Nephron (organoid): ENCODE measurements around the gene ZSCAN1.
A peak's percentile ranks its signal among the peaks of the same experiment; 100 is the strongest.
"Not testable (repeated sequence)": the region's sequence is repeated elsewhere in the genome, so short reads cannot be mapped to it uniquely, and the experiment has no call there.

Experiments
- H3K27ac Mint-ChIP-seq, 3 experiments: 2 replicates each; pipeline ENCODE4 v1.8.0; 2020; ENCODE audit warnings: mixed read lengths in 3 of 3, mild to moderate bottlenecking in 2 of 3, moderate library complexity in 1 of 3
- H3K27me3 Mint-ChIP-seq: 2 replicates; pipeline ENCODE4 v1.8.0; 2021; ENCODE audit warnings: low read depth, mild to moderate bottlenecking, moderate library complexity, mixed read lengths
- H3K36me3 Mint-ChIP-seq: 2 replicates; pipeline ENCODE4 v1.8.0; 2020; ENCODE audit warnings: low read depth, mixed read lengths
- H3K4me1 Mint-ChIP-seq: 2 replicates; pipeline ENCODE4 v1.8.0; 2020; ENCODE audit warnings: mixed read lengths
- H3K4me3 Mint-ChIP-seq, 3 experiments: 2 replicates each; pipeline ENCODE4 v1.8.0; 2020; ENCODE audit warnings: mild to moderate bottlenecking in 3 of 3, mixed read lengths in 3 of 3, moderate library complexity in 2 of 3
- H3K9me3 Mint-ChIP-seq: 2 replicates; pipeline ENCODE4 v1.8.0; 2020; ENCODE audit warnings: mixed read lengths
- CTCF ChIP-seq, 3 experiments: fragments of 200-600 bp; sonication (generic); IDR thresholded peaks; one replicate each; pipeline ENCODE4 v1.5.0; 2021; ENCODE audit warnings: antibody characterized with exemption in 3 of 3; ENCODE audit not compliant: unreplicated experiment in 3 of 3

Gene ZSCAN1

GRCh38 chr19:58003174-58003828 is 30.5 kb upstream of the ZSCAN1 start:
- H3K27ac Mint-ChIP-seq = peak overlapping the region in 2 of 3 experiments; percentile 82 to 97
- H3K9me3 Mint-ChIP-seq = peaks cover 84% of the 10 kb centered on the region
- peaks cover 96% of the 10 kb centered on the region for H3K36me3 Mint-ChIP-seq
- peak overlapping the region; percentile 79 to 93 (median 85) for H3K4me3 Mint-ChIP-seq
- peaks cover 11% of the 10 kb centered on the region for H3K4me1 Mint-ChIP-seq
- peaks cover 4% of the 10 kb centered on the region for H3K27me3 Mint-ChIP-seq
- no peak for TF ChIP-seq CTCF (IDR thresholded peaks at IDR 0.05; ENCODE audit: unreplicated experiment in 3 of 3)

GRCh38 chr19:58007285-58007684 is 26.5 kb upstream of the ZSCAN1 start:
- Mint-ChIP-seq H3K9me3 (peaks cover 75% of the 10 kb centered on the region), H3K4me3 (no peak overlapping the region), H3K4me1 (peaks cover 4% of the 10 kb centered on the region)

GRCh38 chr19:58008877-58009276 is 24.9 kb upstream of the ZSCAN1 start:
- not testable (repeated sequence) for H3K4me3 Mint-ChIP-seq, H3K27me3 Mint-ChIP-seq, H3K4me1 Mint-ChIP-seq, H3K27ac Mint-ChIP-seq
- H3K36me3 Mint-ChIP-seq = peaks cover 93% of the 10 kb centered on the region
- H3K9me3 Mint-ChIP-seq = peaks cover 80% of the 10 kb centered on the region

More at GRCh38 chr19:58007285-58007684, 26.5 kb upstream of the ZSCAN1 start:
- no peak for TF ChIP-seq CTCF (IDR thresholded peaks at IDR 0.05; ENCODE audit: unreplicated experiment in 3 of 3)
- Mint-ChIP-seq H3K27ac (no peak overlapping the region), H3K36me3 (peaks cover 90% of the 10 kb centered on the region), H3K27me3 (no peaks in the 10 kb centered on the region)

GRCh38 chr19:58009301-58009665 is 24.5 kb upstream of the ZSCAN1 start:
- Mint-ChIP-seq H3K9me3 (peaks cover 79% of the 10 kb centered on the region), H3K4me1 (peaks cover 4% of the 10 kb centered on the region), H3K27me3 (no peaks in the 10 kb centered on the region), H3K4me3 (no peak overlapping the region), H3K27ac (no peak overlapping the region), H3K36me3 (peaks cover 89% of the 10 kb centered on the region)
- no peak for TF ChIP-seq CTCF (IDR thresholded peaks at IDR 0.05; ENCODE audit: unreplicated experiment in 3 of 3)

GRCh38 chr19:58009666-58010301 is 24.0 kb upstream of the ZSCAN1 start:
- TF ChIP-seq CTCF (IDR thresholded peaks at IDR 0.05; ENCODE audit: unreplicated experiment in 3 of 3) = no peak
- Mint-ChIP-seq H3K36me3 (peaks cover 84% of the 10 kb centered on the region), H3K27me3 (no peaks in the 10 kb centered on the region)

GRCh38 chr19:58010507-58010906 is 23.3 kb upstream of the ZSCAN1 start:
- H3K36me3 Mint-ChIP-seq = peaks cover 76% of the 10 kb centered on the region
- peaks cover 78% of the 10 kb centered on the region for H3K9me3 Mint-ChIP-seq
- no peak overlapping the region for H3K27ac Mint-ChIP-seq
- TF ChIP-seq CTCF (IDR thresholded peaks at IDR 0.05; ENCODE audit: unreplicated experiment in 3 of 3) = no peak
- no peak overlapping the region for H3K4me3 Mint-ChIP-seq
- no peaks in the 10 kb centered on the region for H3K4me1 Mint-ChIP-seq
- no peaks in the 10 kb centered on the region for H3K27me3 Mint-ChIP-seq

More at GRCh38 chr19:58009666-58010301, 24.0 kb upstream of the ZSCAN1 start:
- H3K4me3 Mint-ChIP-seq = no peak overlapping the region
- H3K27ac Mint-ChIP-seq = no peak overlapping the region
- H3K4me1 Mint-ChIP-seq = peaks cover under 1% of the 10 kb centered on the region
- peaks cover 79% of the 10 kb centered on the region for H3K9me3 Mint-ChIP-seq
